Measurements from ENCODE around the gene GREB1. TPM values are rescaled to one million over a fixed set of nuclear protein-coding genes. Genes with fewer than 3 reads are reported as not detected.

Gene GREB1
- total and polyA plus RNA-seq, 2 of the 13 experiments (the other 11 are each of a cell fraction or from before 2014, with no cell fraction given) = 31.3 to 61.2 TPM

- DNase-seq (ENCODE audit: low spot score) = no peak
- no peak overlapping the region for H3K27ac ChIP-seq (ENCODE audit: extremely low read length, insufficient read depth, low read length)
- TF ChIP-seq ZNF570 (CRISPR knock-in tag; IDR thresholded peaks at IDR 0.05; ENCODE audit: borderline replicate concordance) (no peak), TEAD3 (CRISPR knock-in tag; optimal IDR thresholded peaks at IDR 0.05; ENCODE audit: borderline replicate concordance) (no peak), KLF15 (CRISPR knock-in tag; IDR thresholded peaks at IDR 0.05; ENCODE audit: borderline replicate concordance) (no peak), ZFX (CRISPR knock-in tag; IDR thresholded peaks at IDR 0.05; ENCODE audit: low read depth) (no peak), AKAP8 (CRISPR knock-in tag; IDR thresholded peaks at IDR 0.05) (no peak), ELF4 (CRISPR knock-in tag; IDR thresholded peaks at IDR 0.05; ENCODE audit: borderline replicate concordance) (no peak), CEBPZ (IDR thresholded peaks at IDR 0.05; ENCODE audit: low read length) (no peak), ZNF367 (CRISPR knock-in tag; IDR thresholded peaks at IDR 0.05; ENCODE audit: borderline replicate concordance) (no peak)
- TF ChIP-seq, protein P1, sequence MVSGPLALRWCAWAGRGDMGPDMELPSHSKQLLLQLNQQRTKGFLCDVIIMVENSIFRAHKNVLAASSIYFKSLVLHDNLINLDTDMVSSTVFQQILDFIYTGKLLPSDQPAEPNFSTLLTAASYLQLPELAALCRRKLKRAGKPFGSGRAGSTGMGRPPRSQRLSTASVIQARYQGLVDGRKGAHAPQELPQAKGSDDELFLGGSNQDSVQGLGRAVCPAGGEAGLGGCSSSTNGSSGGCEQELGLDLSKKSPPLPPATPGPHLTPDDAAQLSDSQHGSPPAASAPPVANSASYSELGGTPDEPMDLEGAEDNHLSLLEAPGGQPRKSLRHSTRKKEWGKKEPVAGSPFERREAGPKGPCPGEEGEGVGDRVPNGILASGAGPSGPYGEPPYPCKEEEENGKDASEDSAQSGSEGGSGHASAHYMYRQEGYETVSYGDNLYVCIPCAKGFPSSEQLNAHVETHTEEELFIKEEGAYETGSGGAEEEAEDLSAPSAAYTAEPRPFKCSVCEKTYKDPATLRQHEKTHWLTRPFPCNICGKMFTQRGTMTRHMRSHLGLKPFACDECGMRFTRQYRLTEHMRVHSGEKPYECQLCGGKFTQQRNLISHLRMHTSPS (CRISPR knock-in tag; IDR thresholded peaks at IDR 0.05; ENCODE audit: low read depth) = no peak
- TF ChIP-seq, protein P2, sequence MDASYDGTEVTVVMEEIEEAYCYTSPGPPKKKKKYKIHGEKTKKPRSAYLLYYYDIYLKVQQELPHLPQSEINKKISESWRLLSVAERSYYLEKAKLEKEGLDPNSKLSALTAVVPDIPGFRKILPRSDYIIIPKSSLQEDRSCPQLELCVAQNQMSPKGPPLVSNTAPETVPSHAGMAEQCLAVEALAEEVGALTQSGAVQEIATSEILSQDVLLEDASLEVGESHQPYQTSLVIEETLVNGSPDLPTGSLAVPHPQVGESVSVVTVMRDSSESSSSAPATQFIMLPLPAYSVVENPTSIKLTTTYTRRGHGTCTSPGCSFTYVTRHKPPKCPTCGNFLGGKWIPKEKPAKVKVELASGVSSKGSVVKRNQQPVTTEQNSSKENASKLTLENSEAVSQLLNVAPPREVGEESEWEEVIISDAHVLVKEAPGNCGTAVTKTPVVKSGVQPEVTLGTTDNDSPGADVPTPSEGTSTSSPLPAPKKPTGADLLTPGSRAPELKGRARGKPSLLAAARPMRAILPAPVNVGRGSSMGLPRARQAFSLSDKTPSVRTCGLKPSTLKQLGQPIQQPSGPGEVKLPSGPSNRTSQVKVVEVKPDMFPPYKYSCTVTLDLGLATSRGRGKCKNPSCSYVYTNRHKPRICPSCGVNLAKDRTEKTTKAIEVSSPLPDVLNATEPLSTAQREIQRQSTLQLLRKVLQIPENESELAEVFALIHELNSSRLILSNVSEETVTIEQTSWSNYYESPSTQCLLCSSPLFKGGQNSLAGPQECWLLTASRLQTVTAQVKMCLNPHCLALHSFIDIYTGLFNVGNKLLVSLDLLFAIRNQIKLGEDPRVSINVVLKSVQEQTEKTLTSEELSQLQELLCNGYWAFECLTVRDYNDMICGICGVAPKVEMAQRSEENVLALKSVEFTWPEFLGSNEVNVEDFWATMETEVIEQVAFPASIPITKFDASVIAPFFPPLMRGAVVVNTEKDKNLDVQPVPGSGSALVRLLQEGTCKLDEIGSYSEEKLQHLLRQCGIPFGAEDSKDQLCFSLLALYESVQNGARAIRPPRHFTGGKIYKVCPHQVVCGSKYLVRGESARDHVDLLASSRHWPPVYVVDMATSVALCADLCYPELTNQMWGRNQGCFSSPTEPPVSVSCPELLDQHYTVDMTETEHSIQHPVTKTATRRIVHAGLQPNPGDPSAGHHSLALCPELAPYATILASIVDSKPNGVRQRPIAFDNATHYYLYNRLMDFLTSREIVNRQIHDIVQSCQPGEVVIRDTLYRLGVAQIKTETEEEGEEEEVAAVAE (CRISPR knock-in tag; IDR thresholded peaks at IDR 0.05; ENCODE audit: borderline replicate concordance) = no peak
- no peak for FAIRE-seq
- H2AFZ ChIP-seq (ENCODE audit: low read length) = no peak overlapping the region
- no peaks in the 10 kb centered on the region; the same call in 1 of the 2 replicates for H4K20me1 ChIP-seq (ENCODE audit: insufficient read depth, low read length)
- in situ Hi-C loops (cut with HindIII; ENCODE audit: extremely low pct_ligation_motif_present, low pct_unique_long_range_greater_than_20kb) = no loop called here
- H3K4me2 ChIP-seq (ENCODE audit: low read depth, low read length) = no peak overlapping the region
- H3K4me1 ChIP-seq (ENCODE audit: insufficient read depth, low read length) = no peaks in the 10 kb centered on the region
- ATAC-seq = no peak
- H3K9me3 ChIP-seq (ENCODE audit: low read length) = no peaks in the 10 kb centered on the region
- no peak overlapping the region for H3K4me3 ChIP-seq (replicated peaks in 1 of 3; ENCODE audit: insufficient read depth in 1 of 3, low read depth in 2 of 3, low read length in 3 of 3)
- BruUV-seq (replicated peaks) = no TSS peak
- ChIA-PET POLR2A (no interaction called here), CTCF (ENCODE audit: low intra/inter-chr PET ratio, low total read pairs) (no interaction called here)
- WGBS (ENCODE audit: low lambda C conversion rate) = 91% methylated on average over 1 of the region's 1 CpG
- H3K36me3 ChIP-seq (replicated peaks in 1 of 2; ENCODE audit: control insufficient read depth in 1 of 2, insufficient read depth in 2 of 2, low read length in 2 of 2) = peaks cover 60 to 99% of the 10 kb centered on the region in 2 experiments
- no peaks in the 10 kb centered on the region for H3K79me2 ChIP-seq (ENCODE audit: insufficient read depth, low read length)
- H3K27me3 ChIP-seq (ENCODE audit: control insufficient read depth in 1 of 2, insufficient read depth in 2 of 2, low read length in 2 of 2) = no peaks in the 10 kb centered on the region
- H3K9ac ChIP-seq (ENCODE audit: insufficient read depth, low read depth, low read length) = no peak overlapping the region
- intact Hi-C loops (cut with micrococcal nuclease; ENCODE audit: unreplicated experiment) = no loop called here
Observed at GRCh38 chr2:11622611-11623010, 88.8 kb downstream of the GREB1 start.

Data from HepG2 (cell line).